Right lobe of liver (tissue), 4 donors: ENCODE measurements around the gene INVS.

ENCODE experiments used
- POLR2A ChIP-seq: fragments of 450-650 bp; IDR thresholded peaks from one replicate; pipeline ENCODE4 v1.6.1; 2017; ENCODE audit warnings: antibody characterized with exemption, mild to moderate bottlenecking
- TF ChIP-seq, protein P1 (sequence below), 4 donors: fragments of 200-600 bp in 3 of 4; fragments of 450-650 bp in 1 of 4; IDR thresholded peaks; one replicate each; pipeline versions ENCODE4 v1.5.1 to v1.8.0; 2016 to 2022; ENCODE audit warnings: antibody characterized with exemption in 4 of 4, mild to moderate bottlenecking in 2 of 4
- donor health status: DM: no; HTN: no; CAD: no.
- donor health status: DM: no; HTN: no; CAD: no.
- donor health status: DM: no; HTN: yes; CAD: no.

DNA sequence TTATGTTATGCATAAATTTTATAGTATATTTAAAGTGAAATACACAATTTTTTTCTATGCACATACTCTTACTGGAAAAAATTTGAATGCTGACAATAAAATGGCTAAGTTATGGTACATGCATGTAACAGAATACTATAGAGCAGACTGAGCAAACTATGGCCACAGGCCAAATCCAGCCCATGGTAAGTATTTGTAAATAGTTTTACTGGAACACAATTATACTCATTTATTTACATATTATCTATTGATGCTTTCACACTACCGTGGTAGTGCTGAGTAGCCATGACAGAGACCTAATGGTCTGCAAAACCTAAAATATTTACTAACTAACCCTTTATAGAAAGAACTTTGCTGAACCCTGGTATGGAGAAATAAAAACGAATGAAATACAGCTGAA is 208.0 kb downstream of the INVS start:
- TF ChIP-seq, protein P1, sequence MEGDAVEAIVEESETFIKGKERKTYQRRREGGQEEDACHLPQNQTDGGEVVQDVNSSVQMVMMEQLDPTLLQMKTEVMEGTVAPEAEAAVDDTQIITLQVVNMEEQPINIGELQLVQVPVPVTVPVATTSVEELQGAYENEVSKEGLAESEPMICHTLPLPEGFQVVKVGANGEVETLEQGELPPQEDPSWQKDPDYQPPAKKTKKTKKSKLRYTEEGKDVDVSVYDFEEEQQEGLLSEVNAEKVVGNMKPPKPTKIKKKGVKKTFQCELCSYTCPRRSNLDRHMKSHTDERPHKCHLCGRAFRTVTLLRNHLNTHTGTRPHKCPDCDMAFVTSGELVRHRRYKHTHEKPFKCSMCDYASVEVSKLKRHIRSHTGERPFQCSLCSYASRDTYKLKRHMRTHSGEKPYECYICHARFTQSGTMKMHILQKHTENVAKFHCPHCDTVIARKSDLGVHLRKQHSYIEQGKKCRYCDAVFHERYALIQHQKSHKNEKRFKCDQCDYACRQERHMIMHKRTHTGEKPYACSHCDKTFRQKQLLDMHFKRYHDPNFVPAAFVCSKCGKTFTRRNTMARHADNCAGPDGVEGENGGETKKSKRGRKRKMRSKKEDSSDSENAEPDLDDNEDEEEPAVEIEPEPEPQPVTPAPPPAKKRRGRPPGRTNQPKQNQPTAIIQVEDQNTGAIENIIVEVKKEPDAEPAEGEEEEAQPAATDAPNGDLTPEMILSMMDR (IDR thresholded peaks at IDR 0.05): no peak
- no peak for TF ChIP-seq POLR2A
